OCI-LY7 (cell line): ENCODE measurements around the gene SPCS2. TPM values are rescaled to one million over a fixed set of nuclear protein-coding genes. Genes with fewer than 3 reads are reported as not detected.
A peak's percentile ranks its signal among the peaks of the same experiment; 100 is the strongest.

Experiments
- BruUV-seq: library from RNA; stranded (reverse); fragments of 400-500 nt; replicated peaks from 2 replicates; lab custom pipeline; 2021; lab: Mats Ljungman, UMichigan
- CTCF ChIA-PET: fragments of 300-600 bp; sonication (Branson Sonifier 250); formaldehyde crosslinking; loops from one replicate; lab custom pipeline; 2022; ENCODE audit warnings: antibody characterized with exemption; ENCODE audit not compliant: unreplicated experiment; lab: Charles Lee
- POLR2A ChIA-PET: fragments of 300-600 bp; sonication (Branson Sonifier 250); formaldehyde crosslinking; loops from one replicate; lab custom pipeline; 2022; ENCODE audit warnings: antibody characterized with exemption; lab: Charles Lee
- DNase-seq: peaks from one replicate; pipeline ENCODE4 v3.0.0-alpha.2; 2015; ENCODE audit warnings: low spot score
- H2AFZ ChIP-seq: fragments of 200-600 bp; sonication (generic), shearing (Covaris generic); 2 replicates; pipeline ENCODE4 v1.6.1; 2014; ENCODE audit warnings: mild to moderate bottlenecking, antibody characterized with exemption, low read length, moderate library complexity
- H3K27ac ChIP-seq: fragments of 200-600 bp; sonication (generic); 2 replicates; pipeline ENCODE4 v1.5.1; 2014; ENCODE audit warnings: mixed run types, low read depth, mild to moderate bottlenecking, moderate library complexity, low read length, inconsistent platforms; ENCODE audit not compliant: poor library complexity, severe bottlenecking
- H3K36me3 ChIP-seq: fragments of 200-600 bp; sonication (generic); 2 replicates; pipeline ENCODE4 v1.6.1; 2014; ENCODE audit warnings: mild to moderate bottlenecking, antibody characterized with exemption, low read length, moderate library complexity, mixed read lengths; ENCODE audit not compliant: insufficient read depth
- H3K4me1 ChIP-seq: fragments of 200-600 bp; sonication (generic); 2 replicates; pipeline ENCODE4 v1.5.1; 2014; ENCODE audit warnings: mild to moderate bottlenecking, low read length; ENCODE audit not compliant: insufficient read depth, poor library complexity, severe bottlenecking
- H3K4me2 ChIP-seq: fragments of 200-600 bp; sonication (generic); 2 replicates; pipeline ENCODE4 v1.6.1; 2014; ENCODE audit warnings: mild to moderate bottlenecking, low read length
- H3K4me3 ChIP-seq: fragments of 200-600 bp; sonication (generic); 2 replicates; pipeline ENCODE4 v1.5.1; 2014; ENCODE audit warnings: mild to moderate bottlenecking, low read depth, low read length; ENCODE audit not compliant: poor library complexity, severe bottlenecking
- H3K79me2 ChIP-seq: fragments of 200-600 bp; sonication (generic); 2 replicates; pipeline ENCODE4 v1.6.1; 2016; ENCODE audit warnings: low read depth, mild to moderate bottlenecking, low read length, moderate library complexity, mixed read lengths; ENCODE audit not compliant: insufficient read depth
- H3K9me2 ChIP-seq: fragments of 200-600 bp; sonication (generic); 2 replicates; pipeline ENCODE4 v1.6.1; 2016; ENCODE audit warnings: mild to moderate bottlenecking, low read length, mixed read lengths; ENCODE audit not compliant: insufficient read depth
- H3K9me3 ChIP-seq: fragments of 200-600 bp; sonication (generic); 2 replicates; pipeline ENCODE4 v1.6.1; 2014; ENCODE audit warnings: mild to moderate bottlenecking, mixed run types, low read length, mixed read lengths
- H4K20me1 ChIP-seq: fragments of 200-600 bp; sonication (generic); 2 replicates; pipeline ENCODE4 v1.6.1; 2014; ENCODE audit warnings: mild to moderate bottlenecking, antibody characterized with exemption, low read length, moderate library complexity, mixed read lengths; ENCODE audit not compliant: insufficient read depth
- CTCF ChIP-seq: fragments of 200-600 bp; sonication (generic); conservative IDR thresholded peaks from 2 replicates; pipeline ENCODE4 v1.5.1; 2014; ENCODE audit warnings: mild to moderate bottlenecking, antibody characterized with exemption, low read length, moderate library complexity, mixed read lengths
- EZH2phosphoT487 ChIP-seq: fragments of 200-600 bp; sonication (generic); IDR thresholded peaks from 2 replicates; pipeline ENCODE4 v1.6.1; 2018; ENCODE audit warnings: low read depth, borderline replicate concordance, mild to moderate bottlenecking, mixed run types, antibody characterized with exemption, low read length, moderate library complexity, mixed read lengths
- intact Hi-C: fragments of 100-400 bp; cut with micrococcal nuclease; formaldehyde crosslinking; loops from one replicate; pipeline ENCODE4 v1.10.0; 2022; ENCODE audit not compliant: unreplicated experiment
- total RNA-seq, 2 experiments: library from RNA; depleted of rRNA in 1 of 2; stranded (reverse); fragments of >200 nt in 1 of 2; shearing (Covaris generic) in 1 of 2; gene quantifications; 2 replicates each; pipeline ENCODE4 v1.2.3, GENCODE V29; 2014 to 2022

Gene SPCS2
- total RNA-seq, 2 experiments from 2014 or later = 39.6 to 212 TPM

- Histone ChIP-seq H3K79me2 (no peaks in the 10 kb centered on the region), H3K9me3 (no peaks in the 10 kb centered on the region), H3K36me3 (peaks cover 56% of the 10 kb centered on the region), H3K4me2 (no peak overlapping the region), H3K27ac (no peak overlapping the region), H4K20me1 (no peaks in the 10 kb centered on the region), H3K4me3 (no peak overlapping the region), H3K9me2 (no peaks in the 10 kb centered on the region), H3K4me1 (no peaks in the 10 kb centered on the region), H2AFZ (no peak overlapping the region)
- no TSS peak for BruUV-seq
- no peak for DNase-seq
- CTCF ChIA-PET = no interaction called here
- TF ChIP-seq CTCF = no peak
- no peak for TF ChIP-seq EZH2phosphoT487
- intact Hi-C loops = no loop called here
- POLR2A ChIA-PET = interaction anchor here (1.1 kb wide), 1 partner anchor 8 kb away, joined by 3 read pairs; no protein-coding TSS in a partner anchor
Observed at GRCh38 chr11:74927496-74927895, 21.6 kb upstream of the SPCS2 start.

GRCh38 chr11:74929431-74930363 is 19.4 kb upstream of the SPCS2 start:
- ChIA-PET CTCF (interaction anchor here (1.0 to 1.3 kb wide), 4 partner anchors 17 to 275 kb away, joined by 3 to 9 read pairs (median 4); no protein-coding TSS in a partner anchor), POLR2A (interaction anchor here (0.6 to 1.6 kb wide), 4 partner anchors 9 to 211 kb away, joined by 3 to 5 read pairs (median 4); no protein-coding TSS in a partner anchor)
- peak; percentile 91 for DNase-seq
- Histone ChIP-seq H3K4me3 (no peak overlapping the region), H3K79me2 (no peaks in the 10 kb centered on the region), H3K9me2 (no peaks in the 10 kb centered on the region), H3K27ac (no peak overlapping the region), H3K4me1 (no peaks in the 10 kb centered on the region), H2AFZ (no peak overlapping the region), H3K9me3 (no peaks in the 10 kb centered on the region), H3K36me3 (peaks cover 70% of the 10 kb centered on the region), H4K20me1 (no peaks in the 10 kb centered on the region), H3K4me2 (no peak overlapping the region)
- BruUV-seq = no TSS peak
- TF ChIP-seq CTCF = peak; percentile 99
- TF ChIP-seq EZH2phosphoT487 = no peak
- intact Hi-C loops = loop anchor here (1.0 to 2.0 kb wide), 4 partner anchors 103 to 319 kb away; no protein-coding TSS in a partner anchor
